Measurements from ENCODE around the gene SLC4A1.
A peak's percentile ranks its signal among the peaks of the same experiment; 100 is the strongest.

Gene SLC4A1

DNA sequence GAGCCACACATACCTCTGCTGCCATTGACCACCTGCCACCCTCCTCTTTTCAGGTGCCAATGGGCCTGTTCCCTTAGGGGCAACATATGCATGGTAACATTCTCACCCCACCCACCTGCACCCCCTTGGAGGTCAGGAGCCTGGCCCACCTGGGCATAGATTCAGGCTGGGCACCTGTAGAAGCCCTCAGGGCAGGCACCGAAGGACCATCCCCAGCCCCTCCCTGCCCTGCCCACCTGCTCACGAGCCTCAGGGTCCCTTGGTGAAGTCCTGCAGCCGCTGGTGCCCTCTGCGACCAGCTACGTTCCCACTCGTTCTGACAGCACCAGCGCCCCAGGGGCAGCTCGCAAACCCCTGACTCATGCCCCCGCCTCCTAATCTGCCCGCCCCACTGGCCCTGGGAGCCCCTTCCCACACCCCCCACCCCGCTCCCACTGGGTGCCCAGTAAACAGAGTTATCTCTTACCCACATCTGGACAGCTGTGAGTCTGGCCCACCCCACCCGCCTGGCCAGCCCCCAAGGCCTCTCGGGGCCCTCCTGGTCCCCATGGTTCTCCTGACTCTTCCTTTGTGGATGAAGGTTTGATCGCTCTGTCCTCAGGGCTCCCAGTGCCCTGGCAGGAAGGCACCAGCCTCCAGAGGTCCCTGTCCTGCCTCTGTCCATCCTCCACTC is at the start of gene SLC4A1:
SLC4A1 (minus strand) TSS at position 318 of the 673 bp plus-strand sequence. CDS start 5,269 bp downstream, outside the sequence.
- H3K4me3 ChIP-seq (ENCODE audit: low read length): no peak within 1 kb of the TSS
- no peak for DNase-seq (ENCODE audit: low read depth)
- no peak for TF ChIP-seq CTCF (IDR thresholded peaks at IDR 0.05; ENCODE audit: insufficient read depth, low read depth, low read length, missing control alignments)

- TF ChIP-seq CTCF (IDR thresholded peaks at IDR 0.05; ENCODE audit: insufficient read depth, low read depth, low read length, missing control alignments): no peak
- no peak for DNase-seq (ENCODE audit: low read depth)
Measured at GRCh38 chr17:44317545-44317944, 49.6 kb upstream of the SLC4A1 start.

DNA sequence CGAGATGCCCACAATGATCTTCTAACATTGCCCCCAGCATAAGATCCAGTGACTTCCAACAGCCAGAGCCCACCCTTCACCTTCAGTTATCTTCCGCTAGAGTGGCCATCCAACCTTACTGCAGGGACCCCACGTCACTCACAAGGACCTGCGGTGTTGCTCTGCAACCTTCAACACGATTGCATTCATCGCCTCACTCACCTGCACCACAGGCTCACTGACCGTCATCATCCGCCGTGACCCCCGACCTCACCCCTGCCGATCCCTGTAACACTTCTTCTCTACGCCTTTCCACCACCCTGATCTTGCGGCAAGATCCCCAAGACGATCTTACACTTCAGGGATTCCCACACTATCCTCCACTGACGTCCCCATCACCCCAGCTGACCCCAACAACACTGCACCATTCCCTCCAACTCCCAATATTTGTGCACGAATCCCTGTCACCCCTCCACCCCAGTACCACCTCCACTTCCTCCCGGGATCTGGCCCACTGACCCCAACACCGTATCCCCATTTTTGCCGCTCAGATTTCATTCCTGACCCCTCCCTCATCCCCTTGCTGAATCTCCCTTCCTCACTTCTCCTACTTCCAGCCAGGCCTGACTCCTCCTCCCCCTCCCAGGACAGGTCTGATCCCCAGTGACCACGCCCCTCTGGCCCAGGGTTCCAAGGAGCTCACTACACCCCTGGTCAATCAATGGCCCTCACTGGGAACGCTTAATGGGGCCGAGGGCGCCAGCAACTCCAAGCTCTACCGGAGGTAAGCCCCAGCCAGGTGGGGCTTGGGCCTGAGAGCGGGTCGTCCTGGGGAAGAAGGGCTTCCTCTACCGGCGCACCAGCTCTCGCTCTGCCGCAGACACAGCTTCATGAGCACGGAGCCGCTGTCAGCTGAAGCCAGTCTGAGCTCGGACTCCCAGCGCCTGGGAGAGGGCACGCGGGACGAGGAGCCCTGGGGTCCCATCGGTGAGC is 48.1 kb upstream of the SLC4A1 start:
- peak overlapping the region; percentile 13 for H3K4me3 ChIP-seq (ENCODE audit: low read length)
- TF ChIP-seq CTCF (IDR thresholded peaks at IDR 0.05; ENCODE audit: insufficient read depth, low read depth, low read length, missing control alignments): no peak
- DNase-seq (ENCODE audit: low read depth): no peak

More at GRCh38 chr17:44317545-44317944, 49.6 kb upstream of the SLC4A1 start:
- H3K4me3 ChIP-seq (ENCODE audit: low read length): no peak overlapping the region

DNA sequence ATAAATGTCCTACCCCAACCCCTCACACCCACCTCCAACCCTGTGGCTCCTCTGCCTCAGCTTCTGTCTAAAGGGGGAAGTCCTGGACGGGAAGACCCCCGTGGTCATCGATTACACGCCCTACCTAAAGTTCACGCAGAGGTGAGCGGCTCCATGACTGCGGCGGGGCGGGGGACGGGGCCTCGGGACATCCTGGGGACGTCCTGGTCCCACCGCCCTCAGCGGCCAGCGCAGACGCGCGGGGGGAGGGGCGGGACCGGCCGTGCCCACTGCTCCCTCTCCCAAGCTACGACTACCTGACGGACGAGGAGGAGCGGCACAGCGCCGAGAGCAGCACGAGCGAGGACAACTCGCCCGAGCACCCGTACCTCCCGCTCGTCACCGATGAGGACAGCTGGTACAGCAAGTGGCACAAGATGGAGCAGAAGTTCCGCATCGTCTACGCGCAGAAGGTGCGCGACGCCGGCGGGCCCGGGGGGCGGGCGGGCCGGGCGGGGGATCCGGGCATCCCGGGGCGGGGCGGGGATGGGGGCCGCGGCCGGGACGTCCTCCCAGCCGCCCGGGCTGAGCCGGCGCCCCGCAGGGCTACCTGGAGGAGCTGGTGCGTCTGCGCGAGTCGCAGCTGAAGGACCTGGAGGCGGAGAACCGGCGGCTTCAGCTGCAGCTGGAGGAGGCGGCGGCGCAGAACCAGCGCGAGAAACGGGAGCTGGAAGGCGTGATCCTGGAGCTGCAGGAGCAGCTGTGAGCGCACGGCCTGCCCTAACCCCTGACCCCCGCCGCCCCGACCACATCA is 47.1 kb upstream of the SLC4A1 start:
- peak; percentile 72 for DNase-seq (ENCODE audit: low read depth)
- no peak for TF ChIP-seq CTCF (IDR thresholded peaks at IDR 0.05; ENCODE audit: insufficient read depth, low read depth, low read length, missing control alignments)
- peak overlapping the region; percentile 36 for H3K4me3 ChIP-seq (ENCODE audit: low read length)

DNA sequence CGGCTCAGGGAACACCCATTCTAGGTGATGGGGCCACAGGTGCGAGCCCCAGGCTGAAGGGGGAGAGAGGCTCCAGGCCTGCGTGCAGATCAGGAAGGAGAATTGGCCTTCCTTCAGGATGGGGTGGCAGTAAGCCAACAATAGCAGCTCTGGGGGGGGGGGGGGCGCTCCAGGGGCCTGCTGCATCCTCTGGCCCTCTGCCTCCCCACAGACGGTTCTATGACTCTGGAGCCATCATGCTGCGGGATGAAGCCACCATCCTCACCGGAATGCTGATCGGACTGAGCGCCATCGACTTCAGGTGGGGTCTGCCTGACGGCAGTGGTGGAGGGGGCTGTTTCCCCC is 46.6 kb upstream of the SLC4A1 start:
- no peak for TF ChIP-seq CTCF (IDR thresholded peaks at IDR 0.05; ENCODE audit: insufficient read depth, low read depth, low read length, missing control alignments)
- no peak for DNase-seq (ENCODE audit: low read depth)
- H3K4me3 ChIP-seq (ENCODE audit: low read length): no peak overlapping the region

GRCh38 chr17:44314031-44314430 is 46.1 kb upstream of the SLC4A1 start:
- H3K4me3 ChIP-seq (ENCODE audit: low read length): no peak overlapping the region
- no peak for DNase-seq (ENCODE audit: low read depth)
- TF ChIP-seq CTCF (IDR thresholded peaks at IDR 0.05; ENCODE audit: insufficient read depth, low read depth, low read length, missing control alignments): no peak
